HepG2 (cell line): ENCODE data around the gene ACYP2. TPM values are rescaled to one million over a fixed set of nuclear protein-coding genes. Genes with fewer than 3 reads are reported as not detected.
"Not testable (repeated sequence)": the region's sequence is repeated elsewhere in the genome, so short reads cannot be mapped to it uniquely, and the experiment has no call there.

Experiments
- ATAC-seq: fragments of 200-7000 bp; cut with Tn5 transposase; 3 replicates; pipeline ENCODE4 v1.9.1; 2020; ENCODE audit warnings: mild to moderate bottlenecking, moderate library complexity
- BruUV-seq: library from RNA; stranded (reverse); fragments of 400-500 nt; replicated peaks from 2 replicates; lab custom pipeline; 2021; lab: Mats Ljungman, UMichigan
- CTCF ChIA-PET: fragments of 300-600 bp; formaldehyde crosslinking; extraction: SDS; loops from one replicate; lab custom pipeline; 2021; ENCODE audit warnings: low total read pairs, inconsistent platforms, low intra/inter-chr PET ratio; lab: Yijun Ruan, JAX
- POLR2A ChIA-PET: fragments of 350-600 bp; sonication (Branson Sonifier 250); formaldehyde crosslinking; loops from one replicate; lab custom pipeline; 2020; ENCODE audit warnings: antibody characterized with exemption, inconsistent platforms; lab: Yijun Ruan, JAX
- DNase-seq: peaks from one replicate; pipeline ENCODE4 v3.0.0-alpha.2; 2015; ENCODE audit warnings: low spot score
- FAIRE-seq: peaks from 3 replicates; lab custom pipeline; 2011; peaks lifted over from hg19 to GRCh38; lab: Jason Lieb, UNC
- H2AFZ ChIP-seq: one replicate; pipeline ENCODE4 v1.6.1; 2011; ENCODE audit warnings: low read length, inconsistent platforms
- H3K27ac ChIP-seq: fragments of 300-600 bp; 3 replicates; pipeline ENCODE4 v1.8.0; 2011; ENCODE audit warnings: mixed run types, mild to moderate bottlenecking, mixed read lengths, low read length, inconsistent platforms; ENCODE audit not compliant: insufficient read depth; ENCODE audit errors: extremely low read length
- H3K27me3 ChIP-seq, 2 experiments: fragments of 200-600 bp in 1 of 2; 2 replicates in 1 of 2; 3 replicates in 1 of 2; pipeline versions ENCODE4 v1.6.0 to v1.8.0; 2011; ENCODE audit warnings: low read length in 2 of 2, mild to moderate bottlenecking in 2 of 2, moderate library complexity in 2 of 2, inconsistent platforms in 1 of 2; ENCODE audit not compliant: insufficient read depth in 2 of 2, control insufficient read depth in 1 of 2
- H3K36me3 ChIP-seq, 2 experiments: fragments of 200-600 bp in 1 of 2; replicated peaks in 1 of 2; 2 replicates in 1 of 2; 3 replicates in 1 of 2; pipeline versions ENCODE4 v1.5.1 to v1.8.0; 2011; ENCODE audit warnings: low read length in 2 of 2, inconsistent platforms in 1 of 2; ENCODE audit not compliant: insufficient read depth in 2 of 2, control insufficient read depth in 1 of 2
- H3K4me1 ChIP-seq: 2 replicates; pipeline ENCODE4 v1.5.1; 2012; ENCODE audit warnings: low read length, inconsistent platforms; ENCODE audit not compliant: insufficient read depth
- H3K4me2 ChIP-seq: 2 replicates; pipeline ENCODE4 v1.6.0; 2011; ENCODE audit warnings: low read depth, low read length, inconsistent platforms
- H3K4me3 ChIP-seq, 3 experiments: fragments of 200-600 bp in 1 of 3; sonication (generic), shearing (Covaris generic) in 1 of 3; replicated peaks in 1 of 3; 2 replicates each; pipeline ENCODE4 v1.5.1; 2011 to 2016; ENCODE audit warnings: low read length in 3 of 3, inconsistent platforms in 2 of 3, low read depth in 2 of 3, mild to moderate bottlenecking in 2 of 3, control low read depth in 1 of 3, mixed read lengths in 1 of 3; ENCODE audit not compliant: insufficient read depth in 1 of 3
- H3K79me2 ChIP-seq: one replicate; pipeline ENCODE4 v1.6.1; 2011; ENCODE audit warnings: low read length, inconsistent platforms; ENCODE audit not compliant: insufficient read depth
- H3K9ac ChIP-seq: 2 replicates; pipeline ENCODE4 v1.6.0; 2011; ENCODE audit warnings: mild to moderate bottlenecking, low read depth, low read length, inconsistent platforms; ENCODE audit not compliant: insufficient read depth
- H3K9me3 ChIP-seq: 2 replicates; pipeline ENCODE4 v1.5.1; 2012; ENCODE audit warnings: mild to moderate bottlenecking, low read length
- H4K20me1 ChIP-seq: 2 replicates; pipeline ENCODE4 v1.6.0; 2011; ENCODE audit warnings: inconsistent platforms, mild to moderate bottlenecking, low read length, moderate library complexity; ENCODE audit not compliant: insufficient read depth
- FOSL2 ChIP-seq: sonication (generic); formaldehyde crosslinking; IDR thresholded peaks from 2 replicates; pipeline ENCODE4 v1.4.0; 2020; ENCODE audit warnings: missing genetic modification reagents
- FOXA1 ChIP-seq, 2 experiments: fragments of 450-650 bp in 1 of 2; sonication (generic) in 1 of 2; formaldehyde crosslinking in 1 of 2; IDR thresholded peaks; 2 replicates each; pipeline versions ENCODE4 v1.4.0 to v1.6.1; 2016 to 2020; ENCODE audit warnings: missing genetic modification reagents in 1 of 2
- HNRNPK ChIP-seq: fragments of 200-400 bp; formaldehyde crosslinking; IDR thresholded peaks from 2 replicates; pipeline ENCODE4 v1.6.1; 2018; ENCODE audit warnings: low read length, low read depth, moderate library complexity, mild to moderate bottlenecking; ENCODE audit not compliant: poor library complexity, severe bottlenecking
- MAFF ChIP-seq: IDR thresholded peaks from 2 replicates; pipeline ENCODE4 v1.6.1; 2011; ENCODE audit warnings: low read depth, low read length, improper control_type of control experiment
- MAFK ChIP-seq, 2 experiments: IDR thresholded peaks in 1 of 2; conservative IDR thresholded peaks in 1 of 2; 2 replicates each; pipeline ENCODE4 v1.6.1; 2011; ENCODE audit warnings: improper control_type of control experiment in 2 of 2, low read length in 2 of 2
- MED13 ChIP-seq: sonication (generic); formaldehyde crosslinking; IDR thresholded peaks from 2 replicates; pipeline ENCODE4 v1.5.0; 2020; ENCODE audit warnings: missing genetic modification reagents
- MEF2D ChIP-seq: sonication (generic); formaldehyde crosslinking; IDR thresholded peaks from 2 replicates; pipeline ENCODE4 v1.5.1; 2020; ENCODE audit warnings: mild to moderate bottlenecking, missing genetic modification reagents
- NFE2 ChIP-seq: sonication (generic); formaldehyde crosslinking; IDR thresholded peaks from 2 replicates; pipeline ENCODE4 v1.4.0; 2020; ENCODE audit warnings: missing genetic modification reagents
- NFE2L2 ChIP-seq: fragments of 150-350 bp; IDR thresholded peaks from 2 replicates; pipeline ENCODE4 v1.6.1; 2014; ENCODE audit warnings: low read length
- NR3C1 ChIP-seq: sonication (generic); formaldehyde crosslinking; IDR thresholded peaks from 2 replicates; pipeline ENCODE4 v1.4.0; 2020; ENCODE audit warnings: missing genetic modification reagents
- POLR2AphosphoS5 ChIP-seq: IDR thresholded peaks from 2 replicates; pipeline ENCODE4 v1.6.1; 2012; ENCODE audit warnings: low read depth, low read length
- TERF1 ChIP-seq: sonication (generic); formaldehyde crosslinking; IDR thresholded peaks from 2 replicates; pipeline ENCODE4 v1.8.0; 2022; ENCODE audit warnings: mild to moderate bottlenecking, missing genetic modification reagents, moderate library complexity
- ZNF7 ChIP-seq: IDR thresholded peaks from 2 replicates; pipeline ENCODE4 v1.6.1; 2016; ENCODE audit warnings: missing biosample characterization, missing genetic modification reagents
- WGBS: methylation state at CpG from one replicate; pipeline ENCODE4 v1.1.6; 2017; ENCODE audit warnings: low lambda C conversion rate; 5-methylcytosine and 5-hydroxymethylcytosine counted together
- in situ Hi-C: cut with HindIII; loops from 2 replicates; pipeline ENCODE4 v1.10.0; 2017; ENCODE audit warnings: low pct_unique_long_range_greater_than_20kb; ENCODE audit not compliant: extremely low pct_ligation_motif_present
- intact Hi-C: fragments of 100-400 bp; cut with micrococcal nuclease; formaldehyde crosslinking; loops from one replicate; pipeline ENCODE4 v1.10.0; 2022; ENCODE audit not compliant: unreplicated experiment
- polyA plus RNA-seq, 8 experiments: library from polyadenylated mRNA; depleted of rRNA in 3 of 8; stranded (reverse) in 7 of 8; unstranded in 1 of 8; fragments of >200 nt; fragmentation: Illumina TruSeq in 4 of 8; extraction: Trizol in 4 of 8; gene quantifications; 2 replicates each; pipeline versions ENCODE4 v1.2.1 to v1.2.3, GENCODE V29; 2011 to 2016; ENCODE audit warnings: low read depth in 4 of 8, missing spikeins in 1 of 8, mixed read lengths in 1 of 8; ENCODE audit not compliant: insufficient read depth in 1 of 8
- total RNA-seq, 5 experiments: library from RNA; depleted of rRNA; stranded (reverse); fragments of >200 nt; fragmentation: Illumina TruSeq; extraction: Trizol; gene quantifications; 2 replicates each; pipeline ENCODE4 v1.2.3, GENCODE V29; 2016; ENCODE audit warnings: low read depth in 1 of 5

The ACYP2 gene
- total and polyA plus RNA-seq, 2 of the 13 experiments (the other 11 are each of a cell fraction or from before 2014, with no cell fraction given), result 12.3 to 12.7 TPM

- POLR2A ChIA-PET; in situ Hi-C loops; H3K79me2 ChIP-seq; H3K4me2 ChIP-seq; BruUV-seq; ATAC-seq; H3K4me1 ChIP-seq; H2AFZ ChIP-seq; CTCF ChIA-PET; FAIRE-seq; H3K36me3 ChIP-seq; H4K20me1 ChIP-seq; H3K27me3 ChIP-seq; H3K4me3 ChIP-seq; H3K27ac ChIP-seq; H3K9ac ChIP-seq; DNase-seq; intact Hi-C loops; H3K9me3 ChIP-seq; TF ChIP-seq FOXA1 (CRISPR knock-in tag; IDR thresholded peaks at IDR 0.05): not testable (repeated sequence)
- TF ChIP-seq FOXA1 (IDR thresholded peaks at IDR 0.05), result peak; percentile 17; the same call in 1 of the 2 replicates
- 77% methylated on average over 2 of the region's 2 CpGs for WGBS
Measured at GRCh38 chr2:54072483-54072882, 42.9 kb upstream of the ACYP2 start.

- no peak overlapping the region for H2AFZ ChIP-seq
- intact Hi-C loops (no loop called here), in situ Hi-C loops (no loop called here)
- peak; percentile 30 for FAIRE-seq
- no peaks in the 10 kb centered on the region for H3K27me3 ChIP-seq
- no peak overlapping the region for H3K27ac ChIP-seq
- no peak overlapping the region for H3K4me2 ChIP-seq
- no TSS peak for BruUV-seq
- WGBS, result 82% methylated on average over 1 of the region's 1 CpG
- POLR2A ChIA-PET, result no interaction called here
- no peak overlapping the region for H3K4me3 ChIP-seq
- no peaks in the 10 kb centered on the region for H3K36me3 ChIP-seq
- peaks cover 5% of the 10 kb centered on the region; the same call in 1 of the 2 replicates for H3K4me1 ChIP-seq
- CTCF ChIA-PET, result no interaction called here
- no peaks in the 10 kb centered on the region for H3K79me2 ChIP-seq
- no peaks in the 10 kb centered on the region for H4K20me1 ChIP-seq
- H3K9ac ChIP-seq, result no peak overlapping the region
- no peak for ATAC-seq
- no peaks in the 10 kb centered on the region for H3K9me3 ChIP-seq
- TF ChIP-seq NR3C1 (CRISPR knock-in tag) (no peak), FOSL2 (peak; percentile 82), MEF2D (CRISPR knock-in tag) (no peak), POLR2AphosphoS5 (no peak), MAFF (peak; percentile 57), TERF1 (CRISPR knock-in tag) (no peak), HNRNPK (no peak), NFE2 (CRISPR knock-in tag) (peak; percentile 50; the same call in 1 of the 2 replicates), MAFK (conservative IDR thresholded peaks at IDR 0.05 in 1 of 2, IDR thresholded peaks at IDR 0.05 in 1 of 2; ENCODE audit: low read length in 2 of 2) (peak; percentile 64 to 74; a peak in 3 of 4 replicates), NFE2L2 (peak; percentile 94), MED13 (CRISPR knock-in tag) (no peak), ZNF7 (CRISPR knock-in tag) (peak; percentile 94)
- DNase-seq, result peak; percentile 38
Measured at GRCh38 chr2:54073796-54074195, 41.6 kb upstream of the ACYP2 start.
